Activated naive CD4-positive, alpha-beta T cell treated with anti-CD3 and anti-CD28 coated beads for 36 hours (primary cell): Measurements from ENCODE around the gene AEN. TPM values are rescaled to one million over a fixed set of nuclear protein-coding genes. Genes with fewer than 3 reads are reported as not detected.

Source experiments
- CTCF ChIA-PET: fragments of 350-600 bp; sonication (Branson Sonifier 250); formaldehyde crosslinking; loops from one replicate; lab custom pipeline; 2021; ENCODE audit warnings: antibody characterized with exemption; lab: Charles Lee
- DNase-seq: peaks from one replicate; pipeline ENCODE4 v3.0.0-alpha.2; 2020
- H3K27ac Mint-ChIP-seq: one replicate; pipeline ENCODE4 v1.8.0; 2021; ENCODE audit warnings: mild to moderate bottlenecking, mixed read lengths
- H3K27me3 Mint-ChIP-seq: one replicate; pipeline ENCODE4 v1.8.0; 2021; ENCODE audit warnings: low read depth, mixed read lengths
- H3K36me3 Mint-ChIP-seq: one replicate; pipeline ENCODE4 v1.8.0; 2021; ENCODE audit warnings: low read depth, mixed read lengths
- H3K4me1 Mint-ChIP-seq: one replicate; pipeline ENCODE4 v1.8.0; 2021; ENCODE audit warnings: low read depth, mixed read lengths
- H3K4me3 Mint-ChIP-seq: one replicate; pipeline ENCODE4 v1.8.0; 2021; ENCODE audit warnings: mild to moderate bottlenecking, moderate library complexity, mixed read lengths
- H3K9me3 Mint-ChIP-seq: one replicate; pipeline ENCODE4 v1.8.0; 2021; ENCODE audit warnings: mixed read lengths
- intact Hi-C: fragments of 100-400 bp; cut with micrococcal nuclease; formaldehyde crosslinking; loops from one replicate; pipeline ENCODE4 v1.15.1; 2023
- microRNA-seq: library from miRNA; unstranded; fragments of <30 nt; microRNA quantifications from one replicate; pipeline ENCODE4 v1.2.0, GENCODE V29; 2022; ENCODE audit warnings: borderline microRNAs expressed, borderline replicate concordance
- total RNA-seq, 2 experiments: library from RNA; stranded (reverse); gene quantifications; one replicate each; pipeline ENCODE4 v1.2.3, GENCODE V29; 2021

Gene AEN
- total RNA-seq, 2 experiments from 2014 or later = 85.2 to 87.2 TPM

DNA sequence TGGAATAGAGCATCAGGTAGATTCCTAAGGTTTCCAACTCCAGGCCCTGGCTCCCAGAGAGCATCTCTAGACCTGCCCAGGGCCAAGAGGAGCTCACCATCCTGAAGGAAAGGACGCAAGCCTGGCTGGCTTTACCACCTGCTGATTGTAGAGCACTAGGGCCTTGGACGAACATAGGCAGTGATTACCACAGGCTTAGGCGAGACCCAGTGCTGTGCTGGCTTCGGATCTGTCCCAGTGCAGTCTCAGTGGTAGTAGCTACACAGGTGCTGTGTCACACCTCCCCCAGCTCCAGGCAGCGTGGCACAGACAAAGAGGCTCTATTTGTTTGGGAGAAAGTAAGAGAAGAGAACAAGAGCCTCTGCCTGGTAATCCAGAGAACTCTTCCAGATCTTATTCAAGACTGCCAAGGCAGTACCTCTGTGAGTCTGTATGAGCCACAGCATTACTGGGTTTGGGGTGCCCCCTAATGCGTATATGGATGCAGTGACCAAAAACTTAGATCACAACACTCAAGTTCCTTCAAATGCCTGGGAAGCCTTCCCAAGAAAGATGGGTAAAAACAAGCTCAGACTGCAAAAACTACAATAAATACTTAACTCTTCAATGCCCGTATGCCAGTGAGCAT, 43.1 kb downstream of the AEN start:
- peak; percentile 78 for DNase-seq
- Mint-ChIP-seq H3K4me1 (peaks cover 31% of the 10 kb centered on the region), H3K27ac (no peak overlapping the region), H3K27me3 (peaks cover 2% of the 10 kb centered on the region), H3K4me3 (no peak overlapping the region), H3K9me3 (no peaks in the 10 kb centered on the region), H3K36me3 (no peaks in the 10 kb centered on the region)
- CTCF ChIA-PET = interaction anchor here (0.8 to 3.3 kb wide), 22 partner anchors 10 to 216 kb away, joined by 3 to 20 read pairs (median 4); partner anchors contain the start of genes ISG20, MRPL46 and MRPS11
- intact Hi-C loops = loop anchor here (1.0 to 10.0 kb wide), 6 partner anchors 26 to 419 kb away; partner anchors contain the start of genes DET1, MRPL46 and MRPS11

DNA sequence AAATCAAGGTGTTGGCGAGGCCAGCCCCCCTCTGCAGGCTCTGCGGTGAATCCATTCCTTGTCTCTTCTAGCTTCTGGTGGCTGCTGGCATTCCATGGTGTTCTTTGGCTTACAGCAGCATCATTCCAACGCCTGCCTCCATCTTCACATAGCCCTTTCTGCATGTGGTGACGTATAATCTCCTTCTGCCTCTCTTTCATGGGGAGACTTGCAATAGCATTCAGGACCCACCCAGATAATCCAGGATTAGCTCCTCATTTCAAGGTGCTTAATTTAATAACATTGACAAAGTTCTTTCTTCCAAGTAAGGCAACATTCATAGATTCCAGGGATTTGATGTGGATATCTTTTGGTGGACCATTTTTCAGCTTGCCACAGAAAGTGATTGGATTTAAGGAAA, 53.5 kb downstream of the AEN start:
- DNase-seq = no peak
- CTCF ChIA-PET = no interaction called here
- Mint-ChIP-seq H3K9me3 (no peaks in the 10 kb centered on the region), H3K4me1 (no peaks in the 10 kb centered on the region), H3K27ac (no peak overlapping the region), H3K36me3 (no peaks in the 10 kb centered on the region), H3K4me3 (no peak overlapping the region), H3K27me3 (peaks cover 17% of the 10 kb centered on the region)
- intact Hi-C loops = no loop called here

DNA sequence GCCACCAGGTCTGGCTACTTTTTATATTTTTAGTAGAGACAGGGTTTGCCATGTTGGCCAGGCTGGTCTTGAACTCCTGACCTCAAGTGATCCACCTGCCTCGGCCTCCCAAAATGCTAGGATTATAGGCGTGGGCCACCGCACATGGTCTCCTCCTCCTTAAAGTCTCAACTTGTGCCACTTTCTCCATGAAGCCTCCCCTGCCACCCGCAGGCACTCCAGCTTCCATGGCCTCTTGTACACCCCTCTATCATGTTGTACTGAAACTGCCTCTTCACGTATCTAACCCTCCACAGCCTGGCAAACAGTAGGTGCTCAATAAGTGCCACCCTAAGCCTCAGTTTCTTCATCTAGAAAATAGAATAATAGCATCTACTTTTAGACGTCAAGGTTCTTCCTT, 57.6 kb downstream of the AEN start:
- CTCF ChIA-PET = no interaction called here
- H3K4me1 Mint-ChIP-seq = no peaks in the 10 kb centered on the region
- intact Hi-C loops = no loop called here
- H3K27ac Mint-ChIP-seq = no peak overlapping the region
- H3K4me3 Mint-ChIP-seq = no peak overlapping the region
- no peak for DNase-seq
- no peaks in the 10 kb centered on the region for H3K9me3 Mint-ChIP-seq
- no peaks in the 10 kb centered on the region for H3K36me3 Mint-ChIP-seq
- no peaks in the 10 kb centered on the region for H3K27me3 Mint-ChIP-seq

DNA sequence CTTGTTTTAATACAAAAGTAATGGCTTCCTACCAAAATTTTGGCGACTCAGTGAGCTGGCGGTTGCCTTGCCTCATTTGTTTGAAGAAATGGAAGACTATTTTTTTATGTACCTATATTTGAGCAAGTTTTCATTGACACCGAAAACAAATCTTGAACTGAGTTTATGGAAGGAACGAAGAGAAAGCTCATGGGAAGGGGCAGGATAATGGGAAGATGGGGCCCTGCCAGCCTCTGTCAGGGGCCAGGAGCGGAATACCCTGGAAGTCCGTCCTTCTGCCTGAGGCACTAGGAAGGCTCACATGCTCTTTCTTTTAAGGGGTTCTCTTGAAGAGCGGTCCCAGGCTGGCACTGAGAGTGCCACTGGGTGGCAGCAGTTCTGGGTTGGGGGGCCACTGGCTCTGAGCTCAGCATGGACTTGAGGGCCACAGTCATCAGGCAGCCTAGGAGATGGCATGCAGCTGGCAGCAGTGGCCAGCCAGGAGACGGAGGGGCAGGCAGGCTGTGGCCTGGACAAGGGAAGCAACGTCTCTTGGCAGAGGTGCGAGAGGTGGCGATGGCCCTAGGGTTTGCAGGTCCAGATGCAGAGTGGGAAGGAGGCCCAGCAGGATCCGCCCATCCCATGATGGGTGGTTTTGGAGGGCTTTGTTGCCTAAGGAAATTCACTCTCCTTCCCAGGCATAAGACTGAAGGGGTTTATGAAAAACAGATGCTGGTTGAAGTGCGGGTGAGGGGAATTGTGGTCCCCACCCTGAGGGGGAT, 59.3 kb downstream of the AEN start:
- CTCF ChIA-PET = no interaction called here
- Mint-ChIP-seq H3K4me3 (no peak overlapping the region), H3K27me3 (no peaks in the 10 kb centered on the region), H3K9me3 (no peaks in the 10 kb centered on the region), H3K27ac (no peak overlapping the region), H3K4me1 (no peaks in the 10 kb centered on the region), H3K36me3 (no peaks in the 10 kb centered on the region)
- no peak for DNase-seq
- intact Hi-C loops = no loop called here

DNA sequence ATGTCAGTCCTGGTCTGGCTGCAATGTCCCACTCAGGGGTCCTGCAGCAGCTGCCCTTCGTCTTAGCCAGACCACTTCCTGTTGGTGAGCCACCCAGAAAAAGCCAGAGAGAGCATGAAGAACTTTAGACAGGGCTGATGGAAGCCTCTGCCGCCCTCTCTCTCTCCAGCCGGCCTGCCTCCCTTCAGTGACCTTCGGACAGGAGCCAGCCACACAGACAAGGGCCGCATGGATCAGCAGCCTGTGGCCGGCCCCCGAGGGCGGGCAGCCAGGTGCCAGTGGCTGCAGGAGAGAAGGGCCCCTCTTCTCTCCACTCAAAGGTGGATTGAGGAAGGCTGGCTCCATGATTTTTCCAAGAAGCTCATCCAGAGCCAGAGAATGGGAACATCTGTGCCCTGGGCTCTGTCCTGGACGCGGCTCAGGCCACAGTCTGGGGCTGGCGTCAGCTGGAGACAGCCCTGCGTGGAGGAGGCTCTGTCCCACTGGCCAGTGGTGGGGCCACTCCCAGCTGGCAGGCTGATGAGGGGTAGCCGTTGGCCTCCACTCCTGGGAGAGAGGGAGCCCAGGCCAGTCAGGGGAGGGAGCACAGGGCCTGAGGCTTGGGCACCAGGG, 60.6 kb downstream of the AEN start:
- no peak for DNase-seq
- CTCF ChIA-PET = interaction anchor here (0.7 to 1.2 kb wide), 2 partner anchors 17 to 102 kb away, joined by 3 to 4 read pairs; no protein-coding TSS in a partner anchor
- H3K4me1 Mint-ChIP-seq = no peaks in the 10 kb centered on the region
- intact Hi-C loops = no loop called here
- H3K27ac Mint-ChIP-seq = no peak overlapping the region
- no peaks in the 10 kb centered on the region for H3K9me3 Mint-ChIP-seq
- no peaks in the 10 kb centered on the region for H3K27me3 Mint-ChIP-seq
- no peaks in the 10 kb centered on the region for H3K36me3 Mint-ChIP-seq
- H3K4me3 Mint-ChIP-seq = no peak overlapping the region

Small RNAs within 50 kb of the gene (microRNA-seq; reads per million reads assigned to microRNA genes)
- gene MIR1179 (not detected), gene MIR3529 (not detected), gene MIR7-2 (not detected)

Other genes with a start within 250 kb of the AEN start
- gene MRPL46, start 154.0 kb upstream of the AEN start, total RNA-seq = 10 to 100 TPM; 29.1 to 29.2 TPM
- gene MRPS11, start 153.6 kb upstream of the AEN start, total RNA-seq = 10 to 100 TPM; 50.3 to 57.1 TPM
- 1 to 10 TPM; 2.0 to 2.9 TPM for gene DET1, start 74.7 kb upstream of the AEN start, total RNA-seq
- gene ISG20, start 17.7 kb downstream of the AEN start, total RNA-seq = 10 to 100 TPM; 51.2 to 56.5 TPM
- gene ACAN, start 182.1 kb downstream of the AEN start, total RNA-seq = not detected